HG03064 (cell line): ENCODE results near the gene PALM3.

Source experiments
- ATAC-seq: cut with Tn5 transposase; IDR thresholded peaks from one replicate; pipeline ENCODE4 v1.9.1; 2021; ENCODE audit warnings: low read depth; ENCODE audit not compliant: unreplicated experiment

PALM3 gene, protein sequence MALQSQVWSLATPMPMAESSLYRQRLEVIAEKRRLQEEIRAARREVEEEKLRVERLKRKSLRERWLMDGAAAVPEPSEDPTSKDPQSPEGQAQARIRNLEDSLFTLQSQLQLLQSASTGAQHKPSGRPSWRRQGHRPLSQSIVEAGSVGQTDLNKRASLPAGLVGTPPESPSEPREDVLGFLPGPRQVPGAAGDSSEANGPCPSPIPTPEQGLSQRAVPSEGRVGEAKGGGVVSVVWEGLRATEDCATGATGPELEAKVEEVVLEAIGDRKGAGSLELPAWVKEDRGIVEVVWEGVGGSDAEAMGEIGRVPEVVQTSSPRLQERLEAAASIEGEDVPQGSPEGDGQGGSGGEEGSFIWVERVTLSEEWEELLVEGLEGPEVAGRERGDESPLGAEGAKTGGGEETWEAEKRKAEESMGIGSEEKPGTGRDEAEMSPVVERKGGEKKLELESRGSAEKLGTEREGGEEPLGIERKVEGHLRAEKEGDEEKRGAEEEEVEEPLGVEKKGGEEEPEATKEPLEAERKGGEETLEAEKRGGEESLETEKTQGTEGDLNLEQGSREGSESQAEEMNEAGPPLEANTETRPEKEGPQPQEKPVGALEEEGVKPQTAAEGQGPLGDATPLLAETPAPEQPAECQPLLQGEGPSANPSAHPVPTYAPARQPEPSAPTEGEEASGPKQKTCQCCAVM

GRCh38 chr19:14061751-14062557, at the start of gene PALM3:
Gene PALM3 (minus strand): TSS chr19:14062076. CDS start chr19:14061980, 96 bp downstream.
- no peak for ATAC-seq

- no peak for ATAC-seq
Observed at GRCh38 chr19:14111486-14111885, 49.6 kb upstream of the PALM3 start.

- ATAC-seq = no peak
Observed at GRCh38 chr19:14110650-14111049, 48.8 kb upstream of the PALM3 start.

DNA sequence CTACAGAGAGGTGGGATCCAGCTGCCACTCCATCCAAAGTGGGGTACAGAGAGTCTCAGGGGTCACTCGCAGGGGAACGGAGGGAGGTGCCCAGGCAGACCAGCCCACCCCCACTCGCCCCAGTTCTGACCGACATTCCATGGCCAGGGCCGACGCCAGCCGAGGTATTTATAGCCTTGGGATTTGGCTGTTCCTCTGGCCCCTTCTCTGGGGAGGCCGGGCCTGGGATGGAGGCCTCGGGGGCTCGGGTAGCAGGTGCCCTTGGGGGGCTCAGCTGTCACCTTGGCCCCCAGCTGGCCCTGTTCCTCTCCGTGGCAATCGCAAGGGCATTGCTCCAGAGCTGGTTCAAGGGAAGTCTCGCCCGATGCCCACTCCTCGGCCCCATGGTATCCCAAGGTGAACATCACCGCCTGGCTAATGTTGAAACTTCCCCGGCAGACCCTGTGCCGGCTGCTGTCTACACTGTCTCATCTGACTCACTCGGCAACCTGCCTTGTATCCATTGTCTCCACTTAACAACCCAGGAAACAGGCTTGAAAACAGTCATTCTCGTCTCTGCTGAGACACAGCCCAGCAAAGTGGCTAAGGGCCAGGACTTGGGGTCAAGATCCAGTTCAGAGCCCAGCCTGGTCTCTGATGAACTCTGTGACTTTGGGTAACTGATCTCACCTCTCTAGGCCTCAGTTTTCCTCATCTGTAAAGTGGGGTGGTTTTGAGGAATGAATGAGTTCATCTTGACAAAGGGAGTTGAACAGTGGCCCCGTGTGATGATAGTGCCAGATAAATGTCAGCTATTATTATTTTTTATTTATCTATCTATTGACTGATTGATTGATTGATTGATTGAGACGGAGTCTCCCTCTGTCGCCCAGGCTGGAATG, 45.9 kb upstream of the PALM3 start:
- ATAC-seq = no peak

- no peak for ATAC-seq
Observed at GRCh38 chr19:14106840-14107239, 45.0 kb upstream of the PALM3 start.

DNA sequence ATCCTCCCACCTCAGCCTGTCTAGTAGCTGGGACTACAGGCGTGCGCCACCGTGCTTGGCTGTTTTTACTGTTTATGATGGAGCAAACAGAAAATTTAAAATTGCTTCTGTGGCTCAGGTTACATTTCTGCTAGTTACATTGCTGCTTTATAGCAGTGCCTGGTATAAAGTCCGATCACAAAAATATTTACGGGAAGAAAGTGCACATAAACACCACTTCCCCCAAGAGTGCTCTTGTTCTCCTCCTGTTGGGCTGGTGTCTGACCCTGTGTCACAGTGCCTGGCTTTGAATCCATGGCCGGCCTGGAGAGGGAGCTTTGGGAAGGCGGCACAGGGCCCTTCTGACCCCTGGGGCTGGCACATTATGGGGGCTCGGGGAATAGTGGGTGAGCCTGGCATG, 43.8 kb upstream of the PALM3 start:
- ATAC-seq = no peak

DNA sequence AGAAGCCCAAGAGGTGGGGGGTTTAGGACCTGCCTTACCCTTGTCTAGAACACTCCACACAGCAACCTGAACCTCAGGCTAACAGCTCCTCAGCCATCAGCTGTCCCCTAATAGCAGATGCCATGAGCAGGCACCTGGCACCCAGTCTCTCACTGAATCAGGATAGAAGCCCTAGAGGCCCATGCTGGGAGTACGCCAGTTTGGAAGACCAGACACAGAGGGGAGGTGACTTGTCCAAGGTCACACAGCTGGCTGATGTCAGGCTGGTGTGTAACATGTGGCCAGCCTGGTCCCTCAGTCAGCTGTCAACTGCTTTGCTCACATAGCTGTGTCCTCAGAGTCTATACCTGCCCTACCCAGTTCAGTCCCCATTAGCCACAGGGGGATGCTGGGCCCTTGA, 41.4 kb upstream of the PALM3 start:
- no peak for ATAC-seq

DNA sequence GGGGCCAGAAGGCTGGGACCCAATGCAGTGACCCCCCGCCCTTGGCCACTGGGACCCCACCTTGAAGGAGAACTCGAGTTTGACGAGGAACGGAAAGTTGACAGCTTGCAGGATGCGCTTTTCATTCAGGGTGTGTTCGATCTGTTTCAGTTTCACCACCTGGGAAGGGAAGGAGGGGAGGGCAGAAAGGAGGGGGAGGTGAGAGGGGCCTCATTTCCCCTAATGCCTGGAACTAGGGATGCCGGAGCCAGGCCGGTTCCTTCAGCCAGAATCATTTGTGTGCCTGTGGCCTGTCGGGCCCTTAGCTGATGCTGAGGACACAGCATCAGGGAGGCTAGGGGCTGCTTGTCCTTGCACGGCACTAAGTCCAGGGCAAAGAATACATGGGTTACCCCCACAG, 40.9 kb upstream of the PALM3 start:
- no peak for ATAC-seq

GRCh38 chr19:14102102-14102696, 40.3 kb upstream of the PALM3 start:
- no peak for ATAC-seq

GRCh38 chr19:14101003-14101545, 39.2 kb upstream of the PALM3 start:
- no peak for ATAC-seq

DNA sequence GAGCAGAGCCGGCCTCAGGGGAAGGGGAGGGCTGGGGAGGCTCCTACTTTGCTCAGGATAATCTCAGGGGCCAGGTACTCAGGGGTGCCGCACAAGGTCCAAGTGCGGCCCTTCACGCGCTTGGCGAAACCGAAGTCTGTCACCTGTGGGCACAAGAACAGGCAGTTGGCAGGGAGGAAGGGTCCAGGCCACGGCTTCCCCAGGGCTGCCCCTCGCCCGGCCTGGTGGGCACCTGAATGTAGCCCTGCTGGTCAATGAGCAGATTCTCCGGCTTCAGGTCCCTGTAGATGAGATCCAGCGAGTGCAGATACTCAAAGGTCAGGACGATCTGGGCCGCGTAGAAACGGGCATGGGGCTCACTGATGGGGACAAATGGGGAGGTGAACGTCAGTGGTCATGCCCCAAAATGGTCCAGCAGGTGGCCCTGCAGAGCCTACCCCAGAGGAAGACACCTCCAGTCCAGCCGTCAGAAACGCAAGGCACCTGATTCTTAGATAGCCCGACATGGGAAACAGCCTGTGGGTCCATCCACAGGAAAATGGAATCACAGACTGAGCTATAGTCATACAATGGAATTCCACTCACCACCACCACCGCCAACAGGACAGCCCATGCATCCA, 35.8 kb upstream of the PALM3 start:
- no peak for ATAC-seq

- no peak for ATAC-seq
Observed at GRCh38 chr19:14096272-14096992, 34.6 kb upstream of the PALM3 start.

DNA sequence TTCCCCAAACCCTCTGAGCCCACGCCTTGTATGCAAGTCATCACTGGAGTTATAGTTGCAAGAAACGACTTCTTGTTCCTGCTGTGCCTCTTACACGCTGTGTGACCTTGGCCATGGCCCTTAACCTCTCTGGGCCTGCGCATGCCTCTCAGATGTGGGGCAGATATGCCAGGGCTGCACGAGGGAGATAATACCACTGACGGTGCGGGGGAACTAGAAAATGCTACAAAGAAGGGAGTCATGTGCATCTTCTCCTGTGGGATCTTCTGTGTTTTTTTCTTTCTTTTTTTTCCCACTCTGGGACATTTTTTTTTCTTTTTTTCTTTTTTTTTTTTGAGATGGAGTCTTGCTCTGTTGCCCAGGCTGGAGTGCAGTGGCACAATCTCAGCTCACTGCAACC, 33.0 kb upstream of the PALM3 start:
- no peak for ATAC-seq

GRCh38 chr19:14093117-14093823, 31.4 kb upstream of the PALM3 start:
- no peak for ATAC-seq

GRCh38 chr19:14091813-14092462, 30.1 kb upstream of the PALM3 start:
- peak; percentile 5 for ATAC-seq

DNA sequence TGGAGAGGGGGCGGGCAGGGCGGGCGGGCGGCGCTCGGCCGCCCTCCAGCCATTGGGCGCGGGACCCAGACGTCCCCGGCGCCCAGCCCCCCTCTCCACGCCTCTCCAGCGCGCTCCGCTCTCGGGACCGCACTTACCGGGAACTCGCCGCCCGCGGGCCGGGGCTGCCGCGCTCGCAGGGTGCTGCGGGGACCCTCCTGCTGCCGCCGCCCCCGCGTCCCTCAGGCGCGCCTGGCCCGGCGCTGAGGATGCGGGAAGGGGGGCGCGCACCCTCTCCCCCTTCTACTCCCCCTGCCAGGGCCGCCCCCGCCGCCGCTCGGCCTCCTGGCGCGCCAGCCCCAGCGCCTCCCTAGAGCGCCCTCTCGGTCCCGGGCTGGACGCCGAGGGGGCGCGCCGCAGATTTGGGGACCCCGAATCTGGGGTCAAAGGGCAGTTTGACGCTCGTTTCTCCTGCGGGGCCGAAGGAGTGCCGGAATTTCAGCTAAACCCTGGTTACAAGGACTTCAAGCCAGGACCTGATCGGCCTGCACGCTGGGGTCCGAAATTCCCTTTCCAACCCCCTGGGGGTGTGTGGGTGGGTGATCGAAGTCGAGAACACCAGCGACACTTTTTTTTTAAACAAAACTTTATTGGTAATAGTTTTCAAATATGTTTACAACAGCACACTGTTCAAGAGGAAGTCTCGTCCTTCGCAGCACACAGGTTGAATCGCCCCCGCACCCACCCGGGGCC, 29.4 kb upstream of the PALM3 start:
- peak; percentile 54 for ATAC-seq
